K562 (cell line): ENCODE data around the gene MTFR2. TPM values are rescaled to one million over a fixed set of nuclear protein-coding genes. Genes with fewer than 3 reads are reported as not detected.

Experiments
- FUS ChIP-seq: fragments of 200-400 bp; formaldehyde crosslinking; optimal IDR thresholded peaks from 2 replicates; pipeline ENCODE3; 2017; ENCODE audit warnings: low read depth, low read length
- IFI16 ChIP-seq: fragments of 250-450 bp; sonication (Bioruptor Pico); IDR thresholded peaks from 2 replicates; pipeline ENCODE4 v2.1.2; 2022; ENCODE audit warnings: mild to moderate bottlenecking, inconsistent platforms
- KDM4B ChIP-seq, 2 experiments: fragments of 450-650 bp in 1 of 2; sonication (generic) in 1 of 2; IDR thresholded peaks; 2 replicates each; pipeline ENCODE4 v1.6.1; 2016 to 2017; ENCODE audit warnings: borderline replicate concordance in 2 of 2, antibody characterized with exemption in 1 of 2, low read depth in 1 of 2, mild to moderate bottlenecking in 1 of 2
- PTBP1 ChIP-seq: fragments of 200-400 bp; formaldehyde crosslinking; IDR thresholded peaks from 2 replicates; pipeline ENCODE4 v1.6.1; 2017; ENCODE audit warnings: low read depth, low read length
- PYGO2 ChIP-seq: fragments of 450-650 bp; IDR thresholded peaks from 2 replicates; pipeline ENCODE4 v1.6.1; 2016; ENCODE audit warnings: mild to moderate bottlenecking, missing genetic modification characterization, moderate library complexity, missing compliant biosample characterization
- TCFL5 ChIP-seq: fragments of 250-450 bp; sonication (Bioruptor Pico); conservative IDR thresholded peaks from 2 replicates; pipeline ENCODE4 v1.6.1; 2021; ENCODE audit warnings: mild to moderate bottlenecking, moderate library complexity, matching md5 sums
- polyA plus RNA-seq, 8 experiments: library from polyadenylated mRNA; depleted of rRNA in 4 of 8; stranded (reverse) in 5 of 8; unstranded in 3 of 8; fragments of >200 nt; fragmentation: Nextera tagmentation in 2 of 8; fragmentation: Illumina TruSeq in 1 of 8; extraction: Ambion mirVana in 2 of 8; extraction: Trizol in 1 of 8; gene quantifications; 2 replicates each; pipeline versions ENCODE4 v1.2.1 to v1.2.3, GENCODE V29; 2011 to 2014; ENCODE audit warnings: inconsistent platforms in 1 of 8, missing spikeins in 1 of 8
- total RNA-seq, 7 experiments: library from RNA; depleted of rRNA in 6 of 7; stranded (reverse); fragments of >200 nt in 6 of 7; fragmentation: Illumina TruSeq in 2 of 7; extraction: Trizol in 2 of 7; gene quantifications; 2 replicates each; pipeline versions ENCODE4 v1.2.1 to v1.2.3, GENCODE V29; 2011 to 2021; ENCODE audit warnings: low replicate concordance in 1 of 7
- TF ChIP-seq, protein P1 (sequence below), 2 experiments: fragments of 450-650 bp; IDR thresholded peaks; 2 replicates each; pipeline ENCODE4 v1.6.1; 2016; ENCODE audit warnings: mild to moderate bottlenecking in 2 of 2, borderline replicate concordance in 1 of 2, low read depth in 1 of 2, moderate library complexity in 1 of 2

MTFR2 gene
- total and polyA plus RNA-seq, 9 of the 15 experiments (the other 6 are each of a cell fraction or from before 2014, with no cell fraction given), result 10.1 to 63.3 (median 45.9) TPM

DNA sequence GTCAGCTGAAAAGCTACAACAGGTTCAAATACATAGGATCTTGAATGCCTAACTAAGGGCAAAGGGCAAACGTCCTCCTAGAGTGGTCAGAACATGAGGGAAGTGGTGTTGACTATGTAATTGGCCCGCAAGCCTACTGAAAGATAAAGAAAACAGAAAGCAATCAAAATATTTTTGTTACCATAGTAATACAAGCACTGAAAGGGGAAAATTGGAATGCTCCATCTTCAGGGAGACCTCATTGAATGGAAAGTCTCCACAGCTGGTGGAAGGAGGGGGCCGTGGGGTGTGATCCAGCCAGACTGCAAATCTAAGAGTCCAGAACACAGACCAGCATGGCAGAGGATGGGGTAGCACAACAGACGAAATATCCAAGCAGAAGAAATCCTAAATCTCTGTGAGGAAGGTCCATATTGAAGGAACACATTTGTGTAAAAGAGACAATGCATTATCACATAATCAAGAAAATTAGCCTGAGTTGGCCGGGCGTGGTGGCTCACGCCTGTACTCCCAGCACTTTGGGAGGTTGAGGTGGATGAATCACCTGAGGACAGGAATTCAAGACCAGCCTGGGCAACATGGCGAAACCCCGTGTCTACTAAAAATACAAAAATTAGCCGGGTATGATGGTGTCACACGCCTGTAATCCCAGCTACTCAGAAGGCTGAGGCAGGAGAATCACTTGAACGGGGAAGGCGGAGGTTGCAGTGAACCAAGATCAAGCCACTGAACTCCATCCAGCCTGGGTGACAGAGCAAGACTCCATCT is 39.5 kb downstream of the MTFR2 start (continued):
- TF ChIP-seq, protein P1, sequence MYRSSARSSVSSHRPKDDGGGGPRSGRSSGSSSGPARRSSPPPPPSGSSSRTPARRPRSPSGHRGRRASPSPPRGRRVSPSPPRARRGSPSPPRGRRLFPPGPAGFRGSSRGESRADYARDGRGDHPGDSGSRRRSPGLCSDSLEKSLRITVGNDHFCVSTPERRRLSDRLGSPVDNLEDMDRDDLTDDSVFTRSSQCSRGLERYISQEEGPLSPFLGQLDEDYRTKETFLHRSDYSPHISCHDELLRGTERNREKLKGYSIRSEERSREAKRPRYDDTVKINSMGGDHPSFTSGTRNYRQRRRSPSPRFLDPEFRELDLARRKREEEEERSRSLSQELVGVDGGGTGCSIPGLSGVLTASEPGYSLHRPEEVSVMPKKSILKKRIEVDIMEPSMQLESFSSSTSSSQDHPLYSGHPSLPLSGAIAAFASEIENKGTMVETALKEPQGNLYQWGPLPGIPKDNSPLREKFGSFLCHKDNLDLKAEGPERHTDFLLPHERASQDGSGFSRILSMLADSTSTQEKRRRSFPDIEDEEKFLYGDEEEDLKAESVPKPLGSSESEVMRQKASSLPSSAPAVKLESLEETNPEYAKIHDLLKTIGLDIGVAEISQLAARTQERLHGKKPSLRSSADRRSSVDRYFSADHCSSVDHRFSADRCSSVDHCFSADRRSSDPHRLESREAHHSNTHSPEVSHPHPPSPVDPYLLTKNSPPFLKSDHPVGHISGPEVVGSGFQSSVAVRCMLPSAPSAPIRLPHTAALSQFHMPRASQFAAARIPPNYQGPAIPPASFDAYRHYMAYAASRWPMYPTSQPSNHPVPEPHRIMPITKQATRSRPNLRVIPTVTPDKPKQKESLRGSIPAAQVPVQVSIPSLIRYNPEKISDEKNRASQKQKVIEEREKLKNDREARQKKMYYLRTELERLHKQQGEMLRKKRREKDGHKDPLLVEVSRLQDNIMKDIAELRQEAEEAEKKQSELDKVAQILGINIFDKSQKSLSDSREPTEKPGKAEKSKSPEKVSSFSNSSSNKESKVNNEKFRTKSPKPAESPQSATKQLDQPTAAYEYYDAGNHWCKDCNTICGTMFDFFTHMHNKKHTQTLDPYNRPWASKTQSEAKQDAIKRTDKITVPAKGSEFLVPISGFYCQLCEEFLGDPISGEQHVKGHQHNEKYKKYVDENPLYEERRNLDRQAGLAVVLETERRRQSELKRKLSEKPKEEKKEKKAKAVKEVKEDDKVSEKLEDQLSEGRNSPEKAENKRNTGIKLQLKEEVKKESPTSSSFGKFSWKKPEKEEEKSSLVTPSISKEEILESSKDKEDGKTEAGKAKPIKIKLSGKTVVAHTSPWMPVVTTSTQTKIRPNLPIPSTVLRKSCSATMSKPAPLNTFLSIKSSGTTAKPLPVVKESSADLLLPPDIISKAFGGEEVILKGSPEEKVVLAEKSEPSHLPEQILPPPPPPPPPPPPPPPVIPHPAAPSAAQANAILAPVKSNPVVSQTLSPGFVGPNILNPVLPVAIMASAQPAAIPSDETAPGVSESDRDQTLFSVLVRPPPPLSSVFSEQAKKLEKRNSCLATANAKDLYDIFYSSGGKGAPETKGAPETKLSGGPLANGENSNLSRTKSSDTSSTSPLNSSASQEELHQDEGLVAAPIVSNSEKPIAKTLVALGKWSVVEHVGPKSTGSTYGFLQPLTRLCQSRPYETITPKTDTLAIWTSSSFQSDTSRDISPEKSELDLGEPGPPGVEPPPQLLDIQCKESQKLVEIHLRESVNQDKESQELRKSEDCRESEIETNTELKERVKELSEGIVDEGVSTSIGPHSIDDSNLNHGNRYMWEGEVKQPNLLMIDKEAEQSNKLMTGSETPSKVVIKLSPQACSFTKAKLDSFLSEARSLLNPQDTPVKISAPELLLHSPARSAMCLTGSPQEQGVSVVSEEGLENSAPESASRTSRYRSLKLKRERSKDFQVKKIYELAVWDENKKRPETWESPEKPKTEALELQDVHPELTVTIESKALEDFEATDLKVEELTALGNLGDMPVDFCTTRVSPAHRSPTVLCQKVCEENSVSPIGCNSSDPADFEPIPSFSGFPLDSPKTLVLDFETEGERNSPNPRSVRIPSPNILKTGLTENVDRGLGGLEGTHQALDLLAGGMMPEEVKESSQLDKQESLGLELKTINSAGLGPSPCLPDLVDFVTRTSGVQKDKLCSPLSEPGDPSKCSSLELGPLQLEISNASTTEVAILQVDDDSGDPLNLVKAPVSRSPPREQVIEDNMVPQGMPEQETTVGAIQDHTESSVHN (IDR thresholded peaks at IDR 0.05; ENCODE audit: borderline replicate concordance in 1 of 2, low read depth in 1 of 2), result no peak
- no peak for TF ChIP-seq FUS
- TF ChIP-seq IFI16, result no peak
- TF ChIP-seq KDM4B (IDR thresholded peaks at IDR 0.05; ENCODE audit: borderline replicate concordance in 2 of 2, low read depth in 1 of 2), result no peak
- no peak for TF ChIP-seq TCFL5 (CRISPR knock-in tag)
- no peak for TF ChIP-seq PYGO2 (tag)
- TF ChIP-seq PTBP1, result no peak
- TF ChIP-seq, all 486 proteins: peak for 2
